Activated naive CD8-positive, alpha-beta T cell treated with anti-CD3 and anti-CD28 coated beads, Interleukin-2, amount 50 U/mL, for 24 hours (primary cell): ENCODE results near the gene ELK3.

Experiments used
- ATAC-seq: fragments of 150-1000 bp; cut with Tn5 transposase; one replicate; pipeline ENCODE4 v1.10.0; 2021
- DNase-seq: peaks from one replicate; pipeline ENCODE4 v3.0.0; 2021
- H3K27ac Mint-ChIP-seq: one replicate; pipeline ENCODE4 v1.8.0; 2021; ENCODE audit warnings: mild to moderate bottlenecking, mixed read lengths
- H3K27me3 Mint-ChIP-seq: one replicate; pipeline ENCODE4 v1.8.0; 2021; ENCODE audit warnings: mixed read lengths
- H3K36me3 Mint-ChIP-seq: one replicate; pipeline ENCODE4 v1.8.0; 2021; ENCODE audit warnings: low read depth, mixed read lengths
- H3K4me1 Mint-ChIP-seq: one replicate; pipeline ENCODE4 v1.8.0; 2021; ENCODE audit warnings: mixed read lengths
- H3K4me3 Mint-ChIP-seq: one replicate; pipeline ENCODE4 v1.8.0; 2021; ENCODE audit warnings: mild to moderate bottlenecking, moderate library complexity, mixed read lengths
- H3K9me3 Mint-ChIP-seq: one replicate; pipeline ENCODE4 v1.8.0; 2021; ENCODE audit warnings: mixed read lengths

The ELK3 gene

DNA sequence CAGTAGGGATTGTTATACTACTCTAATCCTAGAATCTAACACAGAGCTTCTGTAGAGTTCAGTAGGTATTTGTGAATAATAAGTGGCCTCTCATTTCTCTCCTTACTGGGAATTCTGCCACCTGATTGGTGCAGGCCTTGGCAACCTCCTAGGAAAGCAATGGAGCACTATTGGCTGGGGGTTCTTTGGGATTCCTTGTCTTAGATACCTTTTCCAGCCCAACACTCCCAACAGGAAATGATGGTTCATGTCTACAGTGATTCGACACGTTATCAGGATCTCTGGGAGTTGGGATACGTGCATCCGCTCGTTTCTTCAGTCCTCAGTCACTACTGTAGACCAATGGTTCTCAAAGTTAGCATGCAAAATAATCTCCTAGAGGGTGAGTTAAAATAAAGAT, 67.4 kb downstream of the ELK3 start:
- ATAC-seq (no peak), DNase-seq (no peak)
- Mint-ChIP-seq H3K4me1 (peaks cover 2% of the 10 kb centered on the region), H3K36me3 (peaks cover 44% of the 10 kb centered on the region), H3K4me3 (no peak overlapping the region), H3K27me3 (no peaks in the 10 kb centered on the region), H3K27ac (no peak overlapping the region), H3K9me3 (no peaks in the 10 kb centered on the region)

- no peak for ATAC-seq
- H3K27me3 Mint-ChIP-seq: no peaks in the 10 kb centered on the region
- H3K27ac Mint-ChIP-seq: no peak overlapping the region
- no peaks in the 10 kb centered on the region for H3K9me3 Mint-ChIP-seq
- no peak overlapping the region for H3K4me3 Mint-ChIP-seq
- DNase-seq: no peak
- peaks cover 4% of the 10 kb centered on the region for H3K4me1 Mint-ChIP-seq
- peaks cover 42% of the 10 kb centered on the region for H3K36me3 Mint-ChIP-seq
Observed at GRCh38 chr12:96263449-96263902, 69.3 kb downstream of the ELK3 start.

DNA sequence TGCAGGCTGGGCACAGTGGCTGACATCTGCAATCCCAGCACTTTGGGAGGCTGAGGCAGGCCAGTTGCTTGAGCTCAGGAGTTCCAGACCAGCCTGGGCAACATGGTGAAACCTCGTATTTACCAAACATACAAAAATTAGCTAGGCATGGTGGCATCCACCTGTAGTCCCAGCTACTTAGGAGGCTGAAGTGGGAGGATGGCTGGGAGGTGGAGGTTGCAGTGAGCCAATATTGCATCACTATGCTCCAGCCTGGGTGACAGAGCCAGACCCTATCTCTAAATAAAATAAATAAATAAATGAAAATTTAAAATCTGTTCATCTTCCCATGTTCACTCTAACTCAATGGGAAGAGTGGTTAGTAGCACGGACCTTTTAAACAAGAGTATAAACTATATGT, 71.2 kb downstream of the ELK3 start:
- no peak overlapping the region for H3K27ac Mint-ChIP-seq
- H3K4me3 Mint-ChIP-seq: no peak overlapping the region
- H3K27me3 Mint-ChIP-seq: no peaks in the 10 kb centered on the region
- peaks cover 44% of the 10 kb centered on the region for H3K36me3 Mint-ChIP-seq
- peaks cover 4% of the 10 kb centered on the region for H3K4me1 Mint-ChIP-seq
- ATAC-seq (no peak), DNase-seq (no peak)
- H3K9me3 Mint-ChIP-seq: no peaks in the 10 kb centered on the region

DNA sequence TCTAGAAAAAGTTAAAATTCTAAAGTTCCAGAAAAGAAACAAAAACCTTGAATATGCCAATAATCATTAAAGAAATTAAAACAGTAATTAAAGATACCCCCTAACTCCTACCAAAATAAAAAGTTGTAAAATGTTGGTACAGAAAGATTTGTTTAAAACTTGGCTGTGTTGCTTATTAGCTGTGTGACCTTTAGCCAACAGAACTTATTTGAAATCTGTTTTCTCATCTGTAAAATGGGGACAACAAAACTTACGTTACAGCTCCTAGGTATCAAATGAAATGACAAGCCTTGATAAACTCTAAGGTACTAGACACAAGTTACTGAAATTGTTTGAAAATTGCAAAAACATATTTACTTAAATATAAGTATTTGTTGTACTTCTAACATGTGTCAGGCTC, 71.7 kb downstream of the ELK3 start:
- H3K4me1 Mint-ChIP-seq: peaks cover 4% of the 10 kb centered on the region
- no peaks in the 10 kb centered on the region for H3K9me3 Mint-ChIP-seq
- ATAC-seq (no peak), DNase-seq (no peak)
- no peak overlapping the region for H3K27ac Mint-ChIP-seq
- H3K4me3 Mint-ChIP-seq: no peak overlapping the region
- no peaks in the 10 kb centered on the region for H3K27me3 Mint-ChIP-seq
- peaks cover 43% of the 10 kb centered on the region for H3K36me3 Mint-ChIP-seq

DNA sequence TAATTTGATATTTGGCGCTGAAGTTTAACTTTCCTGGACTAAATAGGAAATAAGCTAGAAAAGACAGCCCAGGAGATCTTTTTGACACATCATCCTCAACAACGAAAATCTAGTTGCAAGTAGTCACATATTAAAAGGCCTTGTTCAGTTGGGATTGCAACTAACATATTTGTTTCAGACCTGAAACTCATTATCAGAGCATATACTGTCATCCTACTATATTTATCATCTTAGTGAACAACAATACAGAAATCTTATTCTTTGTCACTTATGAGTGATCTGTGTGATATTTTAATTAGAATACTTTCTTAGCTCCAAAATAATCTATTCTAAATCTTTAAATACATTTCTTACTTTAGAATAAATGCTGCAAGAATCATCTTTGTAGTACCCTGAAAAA, 72.1 kb downstream of the ELK3 start:
- DNase-seq: no peak
- no peak overlapping the region for H3K27ac Mint-ChIP-seq
- H3K4me3 Mint-ChIP-seq: no peak overlapping the region
- H3K4me1 Mint-ChIP-seq: peaks cover 4% of the 10 kb centered on the region
- H3K36me3 Mint-ChIP-seq: peaks cover 41% of the 10 kb centered on the region
- H3K27me3 Mint-ChIP-seq: no peaks in the 10 kb centered on the region
- H3K9me3 Mint-ChIP-seq: no peaks in the 10 kb centered on the region
- ATAC-seq: no peak

DNA sequence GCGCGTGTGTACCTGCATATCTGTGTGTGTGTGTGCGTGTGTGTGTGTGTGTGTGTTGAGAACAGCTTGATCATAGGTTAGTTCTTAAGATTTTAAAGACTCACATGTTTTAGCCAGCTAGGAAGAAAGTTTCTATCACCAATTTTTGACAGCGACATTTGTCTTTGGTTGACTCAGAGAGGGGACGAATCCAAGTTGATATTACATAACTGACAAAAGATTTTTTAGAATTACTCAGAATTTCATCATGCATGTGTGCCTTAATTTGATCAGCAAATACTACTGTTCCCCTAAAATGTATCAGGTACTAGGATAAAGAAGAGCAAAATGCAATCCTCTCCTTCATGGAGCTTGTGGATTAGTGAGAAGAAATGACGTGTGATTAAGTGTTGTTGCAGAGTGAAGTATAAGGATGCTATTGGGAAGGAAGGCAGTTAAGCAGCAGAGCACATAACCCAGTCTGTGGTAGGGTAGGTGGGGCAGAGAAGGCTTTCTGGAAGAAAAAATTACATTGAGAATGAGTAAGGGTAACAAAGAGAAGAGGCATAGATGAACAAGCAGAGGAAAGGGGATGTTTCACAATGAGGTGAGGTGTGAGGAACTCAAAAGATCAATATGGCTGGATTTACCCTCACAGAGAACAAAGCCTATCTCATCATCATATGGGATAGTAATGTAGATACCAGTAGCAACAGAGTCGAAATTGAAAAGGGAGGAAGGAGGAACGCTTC, 77.5 kb downstream of the ELK3 start:
- H3K27ac Mint-ChIP-seq: peak overlapping the region; percentile 24

DNA sequence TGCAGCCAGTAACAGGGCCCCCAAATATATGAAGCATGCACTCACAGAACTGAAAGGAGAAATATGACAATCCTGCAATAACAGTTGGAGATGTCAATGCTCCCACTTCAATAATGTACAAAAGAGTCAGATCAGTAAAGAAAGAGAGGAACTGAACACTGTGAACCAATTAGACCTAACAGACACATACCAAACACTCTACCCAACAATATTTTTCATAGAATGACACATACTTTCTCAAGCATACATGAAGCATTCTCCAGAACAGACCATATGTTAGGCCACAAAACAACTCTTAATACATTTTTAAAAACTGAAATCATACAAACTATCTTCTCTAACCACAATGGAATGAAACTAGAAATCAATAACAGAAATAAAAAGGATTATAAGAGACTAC, 80.2 kb downstream of the ELK3 start:
- H3K9me3 Mint-ChIP-seq: no peaks in the 10 kb centered on the region
- ATAC-seq: peak; percentile 43
- peaks cover 15% of the 10 kb centered on the region for H3K4me1 Mint-ChIP-seq
- H3K27ac Mint-ChIP-seq: peak overlapping the region; percentile 25
- no peak overlapping the region for H3K4me3 Mint-ChIP-seq
- DNase-seq: no peak
- no peaks in the 10 kb centered on the region for H3K27me3 Mint-ChIP-seq
- peaks cover 53% of the 10 kb centered on the region for H3K36me3 Mint-ChIP-seq

More for the DNA sequence above, 77.5 kb downstream of the ELK3 start:
- H3K4me1 Mint-ChIP-seq: peaks cover 17% of the 10 kb centered on the region
- H3K27me3 Mint-ChIP-seq: no peaks in the 10 kb centered on the region
- no peaks in the 10 kb centered on the region for H3K9me3 Mint-ChIP-seq
- ATAC-seq (no peak), DNase-seq (no peak)
- peaks cover 42% of the 10 kb centered on the region for H3K36me3 Mint-ChIP-seq
- no peak overlapping the region for H3K4me3 Mint-ChIP-seq

GRCh38 chr12:96285158-96285557, 91.0 kb downstream of the ELK3 start:
- DNase-seq: no peak
- ATAC-seq: no peak
- no peaks in the 10 kb centered on the region for H3K9me3 Mint-ChIP-seq
- H3K27me3 Mint-ChIP-seq: no peaks in the 10 kb centered on the region
- no peak overlapping the region for H3K27ac Mint-ChIP-seq
- H3K36me3 Mint-ChIP-seq: peaks cover 57% of the 10 kb centered on the region
- H3K4me3 Mint-ChIP-seq: no peak overlapping the region
- peaks cover 7% of the 10 kb centered on the region for H3K4me1 Mint-ChIP-seq

DNA sequence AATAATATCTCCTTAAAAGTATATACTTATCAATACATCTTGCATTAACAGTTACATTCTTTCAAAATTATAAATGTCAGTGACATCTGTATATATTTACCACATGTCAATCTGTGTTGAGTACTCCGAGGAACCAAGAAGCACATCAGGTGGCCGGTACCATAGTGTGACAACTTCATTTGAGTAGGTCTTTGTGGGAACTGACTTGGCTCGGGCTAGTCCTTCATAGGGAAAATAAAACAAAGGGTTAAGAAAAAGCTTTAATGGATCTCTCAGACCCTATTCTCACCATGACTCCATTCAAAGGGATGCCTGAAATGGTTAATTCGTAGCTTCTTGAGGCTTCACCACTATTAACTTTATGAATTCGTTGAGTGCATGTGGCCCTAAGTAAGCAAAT, 94.9 kb downstream of the ELK3 start:
- H3K27me3 Mint-ChIP-seq: no peaks in the 10 kb centered on the region
- no peak overlapping the region for H3K27ac Mint-ChIP-seq
- ATAC-seq: no peak
- H3K36me3 Mint-ChIP-seq: peaks cover 51% of the 10 kb centered on the region
- no peak overlapping the region for H3K4me3 Mint-ChIP-seq
- no peaks in the 10 kb centered on the region for H3K9me3 Mint-ChIP-seq
- DNase-seq: no peak
- H3K4me1 Mint-ChIP-seq: peaks cover 7% of the 10 kb centered on the region

DNA sequence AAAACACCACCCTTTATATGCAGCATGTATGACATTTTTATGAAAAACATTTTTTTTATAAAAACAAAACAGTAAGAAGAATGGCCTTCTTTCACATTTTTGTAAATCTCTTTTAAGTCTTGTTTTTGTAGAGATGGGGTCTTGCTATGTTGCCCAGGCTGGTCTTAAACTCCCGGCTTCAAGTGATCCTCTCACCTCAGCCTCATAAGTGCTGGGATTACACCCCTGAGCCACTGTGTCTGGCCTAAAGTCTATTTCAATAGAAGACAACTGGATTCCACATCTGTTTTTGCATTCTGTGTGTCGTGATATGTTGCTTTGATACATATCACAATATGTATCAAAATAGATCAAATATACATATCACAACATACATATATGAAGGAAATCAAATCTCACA, 98.9 kb downstream of the ELK3 start:
- Mint-ChIP-seq H3K9me3 (no peaks in the 10 kb centered on the region), H3K27me3 (no peaks in the 10 kb centered on the region), H3K36me3 (peaks cover 45% of the 10 kb centered on the region), H3K4me1 (peaks cover 18% of the 10 kb centered on the region), H3K27ac (no peak overlapping the region), H3K4me3 (no peak overlapping the region)
- no peak for ATAC-seq
- DNase-seq: no peak

GRCh38 chr12:96294831-96295230, 100.7 kb downstream of the ELK3 start:
- no peak overlapping the region for H3K4me3 Mint-ChIP-seq
- no peaks in the 10 kb centered on the region for H3K27me3 Mint-ChIP-seq
- H3K4me1 Mint-ChIP-seq: peaks cover 15% of the 10 kb centered on the region
- H3K9me3 Mint-ChIP-seq: no peaks in the 10 kb centered on the region
- DNase-seq: no peak
- no peak overlapping the region for H3K27ac Mint-ChIP-seq
- ATAC-seq: no peak
- H3K36me3 Mint-ChIP-seq: peaks cover 41% of the 10 kb centered on the region

GRCh38 chr12:96295532-96296160, 101.5 kb downstream of the ELK3 start:
- Mint-ChIP-seq H3K36me3 (peaks cover 46% of the 10 kb centered on the region), H3K27ac (no peak overlapping the region), H3K9me3 (no peaks in the 10 kb centered on the region), H3K4me1 (peaks cover 17% of the 10 kb centered on the region), H3K4me3 (no peak overlapping the region), H3K27me3 (no peaks in the 10 kb centered on the region)
- ATAC-seq (peak; percentile 72), DNase-seq (no peak)

DNA sequence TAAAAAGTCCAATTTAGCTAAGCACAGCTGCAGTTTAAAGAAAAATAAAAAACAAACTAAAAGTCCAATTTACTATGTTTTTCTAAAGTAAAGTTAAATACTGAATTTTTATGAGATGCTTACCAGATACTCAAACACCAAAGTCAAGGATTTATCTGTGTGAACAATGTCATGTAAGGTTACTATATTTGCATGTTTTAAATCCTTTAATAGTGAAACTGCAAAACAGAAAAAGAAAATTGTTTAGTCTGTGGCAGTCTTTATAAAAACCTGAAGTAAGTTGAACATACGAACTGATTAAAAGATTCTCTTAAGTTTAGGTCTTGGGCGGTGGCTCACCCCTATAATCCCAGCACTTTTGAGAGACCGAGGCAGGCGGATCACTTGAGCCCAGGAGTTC, 103.3 kb downstream of the ELK3 start:
- H3K36me3 Mint-ChIP-seq: peaks cover 41% of the 10 kb centered on the region
- H3K9me3 Mint-ChIP-seq: no peaks in the 10 kb centered on the region
- no peak overlapping the region for H3K27ac Mint-ChIP-seq
- ATAC-seq (no peak), DNase-seq (no peak)
- H3K27me3 Mint-ChIP-seq: no peaks in the 10 kb centered on the region
- no peak overlapping the region for H3K4me3 Mint-ChIP-seq
- H3K4me1 Mint-ChIP-seq: peaks cover 17% of the 10 kb centered on the region

DNA sequence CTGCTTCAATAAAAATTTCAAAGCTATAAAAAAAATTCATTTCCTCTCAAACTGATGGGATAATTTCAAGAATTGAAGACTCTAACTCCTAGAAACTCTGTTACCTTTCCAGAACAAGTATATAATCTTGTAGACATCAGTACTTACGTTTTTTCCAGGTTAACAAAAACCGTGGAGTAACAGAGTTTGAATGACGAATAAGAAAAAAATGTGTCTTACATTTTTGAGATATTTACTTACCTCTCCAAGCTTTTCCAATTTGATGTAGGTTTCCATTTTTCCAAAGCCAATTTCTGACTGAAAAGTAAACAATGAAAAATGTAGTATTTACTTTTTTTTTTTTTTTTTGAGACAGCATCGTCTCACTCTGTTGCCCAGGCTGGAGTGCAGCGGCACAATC, 105.9 kb downstream of the ELK3 start:
- Mint-ChIP-seq H3K4me3 (no peak overlapping the region), H3K27me3 (no peaks in the 10 kb centered on the region), H3K36me3 (peaks cover 29% of the 10 kb centered on the region), H3K4me1 (peaks cover 13% of the 10 kb centered on the region), H3K27ac (no peak overlapping the region), H3K9me3 (no peaks in the 10 kb centered on the region)
- ATAC-seq (no peak), DNase-seq (no peak)

- Mint-ChIP-seq H3K4me3 (no peak overlapping the region), H3K36me3 (peaks cover 28% of the 10 kb centered on the region), H3K4me1 (peaks cover 8% of the 10 kb centered on the region), H3K27me3 (no peaks in the 10 kb centered on the region), H3K9me3 (no peaks in the 10 kb centered on the region), H3K27ac (no peak overlapping the region)
- DNase-seq: no peak
- no peak for ATAC-seq
Observed at GRCh38 chr12:96301732-96302131, 107.6 kb downstream of the ELK3 start.
